ENCODE results near the gene MYH9.

Gene MYH9

DNA sequence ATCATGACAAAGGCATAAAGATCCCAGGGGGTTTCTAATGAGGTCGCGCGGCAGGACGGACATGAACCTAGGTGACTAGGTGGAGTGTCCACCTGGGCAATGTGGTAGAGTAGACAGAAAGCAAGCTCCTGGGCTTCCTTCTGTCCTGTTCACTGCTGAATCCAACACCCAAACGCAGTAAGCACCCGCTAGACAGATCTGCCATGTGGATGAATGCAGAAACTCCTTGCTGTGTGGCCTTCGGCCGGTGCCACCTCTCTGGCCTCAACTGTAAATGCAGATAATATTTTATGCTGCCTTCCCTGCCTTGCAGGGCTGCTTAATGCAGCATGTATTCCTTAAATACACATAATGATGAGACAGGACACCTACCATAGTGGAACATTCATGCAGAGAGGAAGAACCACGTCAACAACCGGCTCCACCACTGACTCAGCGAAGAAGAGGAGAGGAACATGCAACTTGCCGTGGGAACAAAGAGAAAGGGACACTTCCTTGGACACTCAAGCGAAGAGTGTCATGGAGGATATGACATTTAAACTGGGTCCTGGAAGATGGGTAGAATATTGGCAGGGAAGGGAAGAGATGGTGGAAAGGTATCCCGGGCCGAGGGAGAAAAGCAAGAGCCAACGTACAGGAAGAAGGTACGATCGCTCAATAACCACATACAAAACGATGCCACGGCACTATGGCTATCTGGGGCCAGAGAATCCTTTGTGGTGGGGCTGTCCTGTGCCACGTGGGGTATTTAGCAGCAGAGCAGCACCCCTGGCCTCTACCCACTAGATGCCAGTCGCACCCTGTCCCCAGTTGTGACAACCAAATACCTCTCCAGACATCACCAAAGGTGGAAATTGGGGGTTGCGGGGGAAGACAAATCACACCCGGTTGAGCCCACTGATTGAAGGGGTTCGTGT, 30.8 kb downstream of the MYH9 start:
- no peak for DNase-seq
- Histone ChIP-seq H3K9me3 (ENCODE audit: severe bottlenecking) (no peaks in the 10 kb centered on the region), H3K36me3 (peaks cover 5% of the 10 kb centered on the region; the same call in 1 of the 2 replicates), H3K27me3 (ENCODE audit: insufficient read depth, low read depth, severe bottlenecking) (no peaks in the 10 kb centered on the region), H3K4me3 (ENCODE audit: low read depth, low read length) (no peak overlapping the region), H3K27ac (no peak overlapping the region)
- TF ChIP-seq, protein P1, sequence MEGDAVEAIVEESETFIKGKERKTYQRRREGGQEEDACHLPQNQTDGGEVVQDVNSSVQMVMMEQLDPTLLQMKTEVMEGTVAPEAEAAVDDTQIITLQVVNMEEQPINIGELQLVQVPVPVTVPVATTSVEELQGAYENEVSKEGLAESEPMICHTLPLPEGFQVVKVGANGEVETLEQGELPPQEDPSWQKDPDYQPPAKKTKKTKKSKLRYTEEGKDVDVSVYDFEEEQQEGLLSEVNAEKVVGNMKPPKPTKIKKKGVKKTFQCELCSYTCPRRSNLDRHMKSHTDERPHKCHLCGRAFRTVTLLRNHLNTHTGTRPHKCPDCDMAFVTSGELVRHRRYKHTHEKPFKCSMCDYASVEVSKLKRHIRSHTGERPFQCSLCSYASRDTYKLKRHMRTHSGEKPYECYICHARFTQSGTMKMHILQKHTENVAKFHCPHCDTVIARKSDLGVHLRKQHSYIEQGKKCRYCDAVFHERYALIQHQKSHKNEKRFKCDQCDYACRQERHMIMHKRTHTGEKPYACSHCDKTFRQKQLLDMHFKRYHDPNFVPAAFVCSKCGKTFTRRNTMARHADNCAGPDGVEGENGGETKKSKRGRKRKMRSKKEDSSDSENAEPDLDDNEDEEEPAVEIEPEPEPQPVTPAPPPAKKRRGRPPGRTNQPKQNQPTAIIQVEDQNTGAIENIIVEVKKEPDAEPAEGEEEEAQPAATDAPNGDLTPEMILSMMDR (IDR thresholded peaks at IDR 0.05; ENCODE audit: low read depth, low read length): no peak

DNA sequence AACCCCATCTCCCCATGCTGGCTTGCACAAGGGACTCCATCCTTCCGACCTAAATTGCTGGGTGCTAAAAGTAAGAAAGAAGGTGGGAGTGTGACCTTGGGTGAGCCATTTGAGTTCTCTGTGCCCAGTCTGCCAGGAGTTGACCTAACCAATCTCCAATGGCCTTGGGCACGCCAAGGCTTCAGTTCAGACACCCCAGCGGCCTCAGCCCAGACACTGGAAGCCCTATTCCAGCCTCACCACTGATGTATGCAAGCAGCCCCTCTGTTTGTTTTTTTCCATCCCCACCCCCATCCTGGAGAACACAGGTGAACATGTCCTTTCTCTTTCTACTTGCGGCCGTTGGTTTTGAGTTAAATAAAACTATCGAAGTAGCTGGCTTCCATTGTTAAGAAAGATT, 31.9 kb downstream of the MYH9 start:
- Histone ChIP-seq H3K36me3 (peaks cover 5% of the 10 kb centered on the region; the same call in 1 of the 2 replicates), H3K27ac (no peak overlapping the region)

GRCh38 chr22:36355362-36355761, 32.4 kb downstream of the MYH9 start:
- TF ChIP-seq, protein P1 (IDR thresholded peaks at IDR 0.05; ENCODE audit: low read depth, low read length): no peak
- Histone ChIP-seq H3K36me3 (peaks cover 5% of the 10 kb centered on the region; the same call in 1 of the 2 replicates), H3K27ac (no peak overlapping the region), H3K9me3 (ENCODE audit: severe bottlenecking) (no peaks in the 10 kb centered on the region), H3K4me3 (ENCODE audit: low read depth, low read length) (no peak overlapping the region), H3K27me3 (ENCODE audit: insufficient read depth, low read depth, severe bottlenecking) (no peaks in the 10 kb centered on the region)
- DNase-seq: no peak

More for the DNA sequence above, 31.9 kb downstream of the MYH9 start:
- Histone ChIP-seq H3K9me3 (ENCODE audit: severe bottlenecking) (no peaks in the 10 kb centered on the region), H3K4me3 (ENCODE audit: low read depth, low read length) (no peak overlapping the region), H3K27me3 (ENCODE audit: insufficient read depth, low read depth, severe bottlenecking) (no peaks in the 10 kb centered on the region)
- no peak for DNase-seq
- TF ChIP-seq, protein P1 (IDR thresholded peaks at IDR 0.05; ENCODE audit: low read depth, low read length): no peak

DNA sequence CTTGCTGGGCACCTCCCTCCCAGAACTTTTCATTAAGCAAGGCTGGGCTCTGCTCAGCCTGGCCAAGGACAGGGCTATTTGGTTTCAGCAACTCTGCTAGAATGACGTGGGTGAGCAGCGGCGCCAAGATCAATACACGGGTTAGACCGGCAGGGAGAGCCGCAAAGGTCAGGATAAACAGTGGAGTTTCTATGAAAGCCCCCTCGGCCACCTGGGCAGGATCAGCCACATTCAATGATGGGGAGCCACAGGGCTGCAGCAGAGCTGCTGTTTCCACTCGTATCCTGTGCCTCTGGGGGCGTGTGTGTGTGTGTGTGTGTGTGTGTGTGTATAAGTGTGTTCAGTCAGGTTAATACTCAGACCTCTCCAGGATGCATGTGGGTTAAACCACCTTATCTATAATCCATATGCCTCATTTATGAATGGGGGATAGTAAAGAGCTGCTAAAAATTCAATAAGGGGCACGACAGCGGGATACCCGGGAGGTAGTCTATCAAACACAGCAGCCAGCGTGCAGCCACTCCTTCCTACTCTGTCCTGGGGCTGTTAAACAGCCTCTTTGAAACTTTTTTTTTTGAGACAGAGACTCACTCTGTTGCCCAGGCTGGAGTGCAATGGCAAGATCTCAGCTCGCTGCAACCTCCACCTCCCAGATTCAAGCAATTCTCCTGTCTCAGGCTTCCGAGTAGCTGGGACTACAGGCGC, 34.8 kb downstream of the MYH9 start:
- no peaks in the 10 kb centered on the region for H3K27me3 ChIP-seq (ENCODE audit: insufficient read depth, low read depth, severe bottlenecking)
- peaks cover 11% of the 10 kb centered on the region for H3K36me3 ChIP-seq
- TF ChIP-seq, protein P1 (IDR thresholded peaks at IDR 0.05; ENCODE audit: low read depth, low read length): no peak
- DNase-seq: no peak
- no peaks in the 10 kb centered on the region for H3K9me3 ChIP-seq (ENCODE audit: severe bottlenecking)
- H3K27ac ChIP-seq: no peak overlapping the region
- H3K4me3 ChIP-seq (ENCODE audit: low read depth, low read length): no peak overlapping the region

GRCh38 chr22:36351921-36352802, 35.6 kb downstream of the MYH9 start:
- DNase-seq: no peak
- Histone ChIP-seq H3K27ac (no peak overlapping the region), H3K27me3 (ENCODE audit: insufficient read depth, low read depth, severe bottlenecking) (no peaks in the 10 kb centered on the region), H3K4me3 (ENCODE audit: low read depth, low read length) (no peak overlapping the region), H3K36me3 (peaks cover 14% of the 10 kb centered on the region), H3K9me3 (ENCODE audit: severe bottlenecking) (no peaks in the 10 kb centered on the region)
- TF ChIP-seq, protein P1 (IDR thresholded peaks at IDR 0.05; ENCODE audit: low read depth, low read length): no peak

All from WERI-Rb-1 (cell line).